Measurements from ENCODE around the gene IGHMBP2.

GRCh38 chr11:68890490-68891231 lies 13.0 kb upstream of the IGHMBP2 start:
- no peak for TF ChIP-seq CTCF (IDR thresholded peaks at IDR 0.05)
- no peak for TF ChIP-seq POLR2A (IDR thresholded peaks at IDR 0.05)
